Trophoblast cell (in vitro differentiated cells and primary cell): ENCODE results near the gene AP3S1. TPM values are rescaled to one million over a fixed set of nuclear protein-coding genes. Genes with fewer than 3 reads are reported as not detected.

ENCODE experiments used
- DNase-seq, 2 donors: peaks; one replicate each; pipeline ENCODE4 v3.0.0-alpha.2; 2016
- H2AFZ ChIP-seq: 2 replicates; pipeline ENCODE4 v1.6.1; 2013; ENCODE audit warnings: low read length, moderate library complexity, mild to moderate bottlenecking; ENCODE audit not compliant: insufficient read depth, poor library complexity
- H2AK5ac ChIP-seq: 2 replicates; pipeline ENCODE4 v1.6.1; 2013; ENCODE audit warnings: mild to moderate bottlenecking, low read length
- H2BK120ac ChIP-seq: 2 replicates; pipeline ENCODE4 v1.6.1; 2013; ENCODE audit warnings: low read length, mild to moderate bottlenecking, moderate library complexity; ENCODE audit not compliant: insufficient read depth, poor library complexity
- H2BK12ac ChIP-seq: 2 replicates; pipeline ENCODE4 v1.6.1; 2013; ENCODE audit warnings: mild to moderate bottlenecking, low read length, moderate library complexity
- H2BK5ac ChIP-seq: 2 replicates; pipeline ENCODE4 v1.6.1; 2013; ENCODE audit warnings: low read length, low read depth, moderate library complexity, mild to moderate bottlenecking; ENCODE audit not compliant: poor library complexity
- H3K14ac ChIP-seq: 2 replicates; pipeline ENCODE4 v1.6.1; 2013; ENCODE audit warnings: mild to moderate bottlenecking, low read length
- H3K18ac ChIP-seq: 2 replicates; pipeline ENCODE4 v1.6.1; 2013; ENCODE audit warnings: mild to moderate bottlenecking, low read length
- H3K23ac ChIP-seq: 2 replicates; pipeline ENCODE4 v1.6.1; 2013; ENCODE audit warnings: low read length
- H3K27ac ChIP-seq: 2 replicates; pipeline ENCODE4 v1.5.1; 2013; ENCODE audit warnings: low read depth, mild to moderate bottlenecking, inconsistent platforms, low read length, moderate library complexity
- H3K27me3 ChIP-seq: 2 replicates; pipeline ENCODE4 v1.6.1; 2013; ENCODE audit warnings: inconsistent platforms, mild to moderate bottlenecking, low read length, moderate library complexity; ENCODE audit not compliant: insufficient read depth
- H3K36me3 ChIP-seq, 2 experiments: 1 replicate in 1 of 2; 2 replicates in 1 of 2; pipeline ENCODE4 v1.6.1; 2013; ENCODE audit warnings: low read length in 2 of 2, mild to moderate bottlenecking in 2 of 2, moderate library complexity in 1 of 2; ENCODE audit not compliant: insufficient read depth in 2 of 2, control insufficient read depth in 1 of 2
- H3K4ac ChIP-seq: 2 replicates; pipeline ENCODE4 v1.6.1; 2013; ENCODE audit warnings: low read depth, mild to moderate bottlenecking, low read length, moderate library complexity
- H3K4me1 ChIP-seq, 2 experiments: 1 replicate in 1 of 2; 2 replicates in 1 of 2; pipeline ENCODE4 v1.6.1; 2013; ENCODE audit warnings: low read length in 2 of 2, mild to moderate bottlenecking in 2 of 2, moderate library complexity in 1 of 2; ENCODE audit not compliant: insufficient read depth in 2 of 2, control insufficient read depth in 1 of 2
- H3K4me2 ChIP-seq: 2 replicates; pipeline ENCODE4 v1.6.1; 2013; ENCODE audit warnings: inconsistent platforms, mild to moderate bottlenecking, low read length, moderate library complexity
- H3K4me3 ChIP-seq: 2 replicates; pipeline ENCODE4 v1.5.1; 2013; ENCODE audit warnings: mild to moderate bottlenecking, low read depth, low read length, inconsistent platforms
- H3K79me1 ChIP-seq: one replicate; pipeline ENCODE4 v1.6.1; 2013; ENCODE audit warnings: low read length
- H3K79me2 ChIP-seq: 2 replicates; pipeline ENCODE4 v1.6.1; 2013; ENCODE audit warnings: low read length, mild to moderate bottlenecking; ENCODE audit not compliant: control insufficient read depth, insufficient read depth, poor library complexity
- H3K9ac ChIP-seq: 2 replicates; pipeline ENCODE4 v1.6.1; 2013; ENCODE audit warnings: mild to moderate bottlenecking, low read length
- H3K9me3 ChIP-seq: 2 replicates; pipeline ENCODE4 v1.6.1; 2013; ENCODE audit warnings: low read depth, mild to moderate bottlenecking, control low read depth, inconsistent platforms, low read length; ENCODE audit not compliant: insufficient read depth
- H4K12ac ChIP-seq: 2 replicates; pipeline ENCODE4 v1.6.1; 2013; ENCODE audit warnings: low read depth, mild to moderate bottlenecking, low read length, moderate library complexity
- H4K8ac ChIP-seq: 2 replicates; pipeline ENCODE4 v1.6.1; 2013; ENCODE audit warnings: low read depth, mild to moderate bottlenecking, low read length, moderate library complexity
- H4K91ac ChIP-seq: one replicate; pipeline ENCODE4 v1.6.1; 2013; ENCODE audit warnings: low read depth, mild to moderate bottlenecking, low read length, moderate library complexity
- WGBS: extraction: QIAGEN DNeasy Blood & Tissue Kit; methylation state at CpG from one replicate; pipeline ENCODE4 v1.1.7; 2013; ENCODE audit warnings: missing lambda C conversion rate; ENCODE audit not compliant: insufficient read length, insufficient coverage; ENCODE audit errors: extremely low coverage; 5-methylcytosine and 5-hydroxymethylcytosine counted together
- polyA plus RNA-seq: library from polyadenylated mRNA; stranded (reverse); fragments of 200-250 nt; gene quantifications from 2 replicates; pipeline ENCODE4 v1.2.3, GENCODE V29; 2013

AP3S1 gene
- polyA plus RNA-seq = 48.8 and 49.9 TPM in 2 replicates

- no peak within 1 kb of the TSS for H2BK12ac ChIP-seq
- H3K4me3 ChIP-seq = peak within 1 kb of the TSS; percentile 94
- H3K18ac ChIP-seq = peak within 1 kb of the TSS; percentile 90
- peak within 1 kb of the TSS; percentile 77 for H2BK5ac ChIP-seq
- H3K79me1 ChIP-seq = peaks cover 11% of the 10 kb centered on the region
- no peak within 1 kb of the TSS for H3K23ac ChIP-seq
- peak within 1 kb of the TSS; percentile 90 for H3K9ac ChIP-seq
- peak within 1 kb of the TSS; percentile 76 for H3K4ac ChIP-seq
- peak within 1 kb of the TSS; percentile 84 for H4K12ac ChIP-seq
- peak within 1 kb of the TSS; percentile 83 for H4K8ac ChIP-seq
- H2AFZ ChIP-seq = peak within 1 kb of the TSS; percentile 82
- H3K79me2 ChIP-seq = peaks cover 9% of the 10 kb centered on the region
- DNase-seq = peak; percentile 89 to 93
- no peaks in the 10 kb centered on the region for H3K9me3 ChIP-seq
- peak within 1 kb of the TSS; percentile 86 for H3K14ac ChIP-seq
- H3K27me3 ChIP-seq = no peaks in the 10 kb centered on the region
- H2AK5ac ChIP-seq = no peak within 1 kb of the TSS
- peak within 1 kb of the TSS; percentile 86 for H4K91ac ChIP-seq
- WGBS = no CpG with 5 or more reads among the region's 65 CpGs
- H3K27ac ChIP-seq = peak within 1 kb of the TSS; percentile 81
- peak within 1 kb of the TSS; percentile 67 for H3K4me2 ChIP-seq
- peaks cover 4 to 7% of the 10 kb centered on the region in 2 experiments for H3K4me1 ChIP-seq
- peak within 1 kb of the TSS; percentile 54 for H2BK120ac ChIP-seq
- H3K36me3 ChIP-seq = peaks cover 3 to 6% of the 10 kb centered on the region in 2 experiments
These were observed at the start of gene AP3S1, which contains the start of gene ATG12 for GRCh38 chr5:115841382-115842088. TSS of gene AP3S1 (plus strand) at chr5:115841935. CDS start at chr5:115842038, 103 bp downstream. TSS of gene ATG12 (minus strand) at chr5:115841565. CDS start at chr5:115841552, 13 bp downstream.

- no peak overlapping the region for H4K8ac ChIP-seq
- no peak overlapping the region for H3K14ac ChIP-seq
- no peak overlapping the region for H3K27ac ChIP-seq
- H4K91ac ChIP-seq = no peak overlapping the region
- no peak overlapping the region for H3K4ac ChIP-seq
- H2BK5ac ChIP-seq = no peak overlapping the region
- H3K23ac ChIP-seq = no peak overlapping the region
- H2BK12ac ChIP-seq = no peak overlapping the region
- no CpG with 5 or more reads among the region's 1 CpG for WGBS
- H3K27me3 ChIP-seq = no peaks in the 10 kb centered on the region
- H4K12ac ChIP-seq = no peak overlapping the region
- peaks cover 0 to 5% of the 10 kb centered on the region in 2 experiments for H3K4me1 ChIP-seq
- no peak overlapping the region for H3K4me3 ChIP-seq
- no peaks in the 10 kb centered on the region for H3K36me3 ChIP-seq
- DNase-seq = no peak
- no peak overlapping the region for H3K9ac ChIP-seq
- H2AFZ ChIP-seq = no peak overlapping the region
- no peak overlapping the region for H2BK120ac ChIP-seq
- H3K9me3 ChIP-seq = no peaks in the 10 kb centered on the region
- H2AK5ac ChIP-seq = no peak overlapping the region
- no peaks in the 10 kb centered on the region for H3K79me1 ChIP-seq
- H3K79me2 ChIP-seq = no peaks in the 10 kb centered on the region
- H3K4me2 ChIP-seq = no peak overlapping the region
- H3K18ac ChIP-seq = no peak overlapping the region
These were observed 46.0 kb upstream of the AP3S1 start for GRCh38 chr5:115795700-115796099.

DNA sequence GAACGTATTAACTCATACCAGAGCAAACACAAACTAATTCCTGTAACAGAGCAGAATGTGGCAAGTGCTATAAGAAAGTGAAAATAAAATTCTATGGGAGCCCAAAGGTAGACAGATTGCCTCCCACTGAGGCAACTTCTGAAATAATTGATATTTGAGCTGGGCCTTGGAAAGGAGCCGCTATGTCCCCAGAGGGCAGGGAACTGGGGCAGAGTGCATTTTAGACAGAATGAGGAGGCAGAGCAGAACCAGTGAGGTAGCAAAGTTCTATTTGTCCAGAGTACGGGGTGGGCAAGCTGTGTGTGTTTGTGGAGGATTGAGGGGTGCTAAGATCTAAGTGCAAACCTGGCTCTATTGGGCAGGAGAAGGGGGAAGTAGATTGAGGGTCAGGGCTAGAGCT is 45.1 kb upstream of the AP3S1 start:
- Histone ChIP-seq H4K91ac (no peak overlapping the region), H3K4me2 (no peak overlapping the region), H3K9me3 (no peaks in the 10 kb centered on the region), H3K23ac (no peak overlapping the region), H2BK12ac (no peak overlapping the region), H3K79me1 (no peaks in the 10 kb centered on the region), H3K27me3 (no peaks in the 10 kb centered on the region), H2BK120ac (no peak overlapping the region), H3K4ac (no peak overlapping the region), H3K4me1 (peaks cover 0 to 5% of the 10 kb centered on the region in 2 experiments), H2BK5ac (no peak overlapping the region), H3K27ac (no peak overlapping the region), H3K14ac (no peak overlapping the region), H2AFZ (no peak overlapping the region), H3K36me3 (no peaks in the 10 kb centered on the region), H4K8ac (no peak overlapping the region), H2AK5ac (no peak overlapping the region), H3K9ac (no peak overlapping the region), H4K12ac (no peak overlapping the region), H3K18ac (no peak overlapping the region), H3K4me3 (no peak overlapping the region), H3K79me2 (no peaks in the 10 kb centered on the region)
- no CpG with 5 or more reads among the region's 3 CpGs for WGBS
- DNase-seq = no peak

GRCh38 chr5:115798252-115798651 is 43.5 kb upstream of the AP3S1 start:
- Histone ChIP-seq H2BK120ac (no peak overlapping the region), H3K4me3 (no peak overlapping the region), H3K14ac (no peak overlapping the region), H3K79me2 (no peaks in the 10 kb centered on the region), H2AFZ (no peak overlapping the region), H2BK5ac (no peak overlapping the region), H4K91ac (no peak overlapping the region), H3K4me1 (peaks cover 0 to 10% of the 10 kb centered on the region in 2 experiments), H3K36me3 (no peaks in the 10 kb centered on the region), H3K9me3 (no peaks in the 10 kb centered on the region), H3K18ac (no peak overlapping the region), H3K4ac (no peak overlapping the region), H2AK5ac (no peak overlapping the region), H3K9ac (no peak overlapping the region), H4K8ac (no peak overlapping the region), H3K79me1 (peaks cover 4% of the 10 kb centered on the region), H3K27me3 (no peaks in the 10 kb centered on the region), H4K12ac (no peak overlapping the region), H3K23ac (no peak overlapping the region), H3K4me2 (no peak overlapping the region), H3K27ac (no peak overlapping the region), H2BK12ac (no peak overlapping the region)
- no CpG with 5 or more reads among the region's 2 CpGs for WGBS
- no peak for DNase-seq
